NK-92 (cell line): Measurements from ENCODE around the gene SOX30.
"Not testable (repeated sequence)": the region's sequence is repeated elsewhere in the genome, so short reads cannot be mapped to it uniquely, and the experiment has no call there.

Source experiments
- DNase-seq: peaks from one replicate; lab custom pipeline; 2025; ENCODE audit not compliant: unreplicated experiment; lab: John Stamatoyannopoulos, UW

Gene SOX30

GRCh38 chr5:157652377-157652692 is at the start of gene SOX30:
Gene SOX30 (minus strand): TSS chr5:157652438. CDS start chr5:157652078, 360 bp downstream.
- no peak for DNase-seq

GRCh38 chr5:157698674-157699073 is 46.4 kb upstream of the SOX30 start:
- not testable (repeated sequence) for DNase-seq

- not testable (repeated sequence) for DNase-seq
Measured at GRCh38 chr5:157696154-157696553, 43.9 kb upstream of the SOX30 start.

- DNase-seq: not testable (repeated sequence)
Measured at GRCh38 chr5:157693816-157694215, 41.6 kb upstream of the SOX30 start.

- DNase-seq: no peak
Measured at GRCh38 chr5:157690690-157691433, 38.6 kb upstream of the SOX30 start.

GRCh38 chr5:157689942-157690689 is 37.9 kb upstream of the SOX30 start:
- no peak for DNase-seq

GRCh38 chr5:157687198-157687554 is 34.9 kb upstream of the SOX30 start:
- no peak for DNase-seq

- not testable (repeated sequence) for DNase-seq
Measured at GRCh38 chr5:157686276-157687197, 34.3 kb upstream of the SOX30 start.

- no peak for DNase-seq
Measured at GRCh38 chr5:157682257-157682656, 30.0 kb upstream of the SOX30 start.

GRCh38 chr5:157681048-157681447 is 28.8 kb upstream of the SOX30 start:
- DNase-seq: no peak

- DNase-seq: no peak
Measured at GRCh38 chr5:157680239-157680638, 28.0 kb upstream of the SOX30 start.

GRCh38 chr5:157679801-157680200 is 27.6 kb upstream of the SOX30 start:
- DNase-seq: no peak

GRCh38 chr5:157677931-157678330 is 25.7 kb upstream of the SOX30 start:
- no peak for DNase-seq

- DNase-seq: not testable (repeated sequence)
Measured at GRCh38 chr5:157674351-157674750, 22.1 kb upstream of the SOX30 start.

- no peak for DNase-seq
Measured at GRCh38 chr5:157672976-157673375, 20.7 kb upstream of the SOX30 start.

- DNase-seq: no peak
Measured at GRCh38 chr5:157671592-157672330, 19.5 kb upstream of the SOX30 start.

GRCh38 chr5:157670662-157671591 is 18.7 kb upstream of the SOX30 start, which contains the start of gene C5orf52:
Gene C5orf52 (plus strand): TSS chr5:157671533. CDS start chr5:157671615, 82 bp downstream.
- DNase-seq: no peak

- no peak for DNase-seq
Measured at GRCh38 chr5:157669701-157670097, 17.5 kb upstream of the SOX30 start.

- no peak for DNase-seq
Measured at GRCh38 chr5:157668356-157668755, 16.1 kb upstream of the SOX30 start.
